Prostate gland (tissue), 2 donors: Measurements from ENCODE around the gene GPR89B. TPM values are rescaled to one million over a fixed set of nuclear protein-coding genes. Genes with fewer than 3 reads are reported as not detected.
A peak's percentile ranks its signal among the peaks of the same experiment; 100 is the strongest.
"Not testable (repeated sequence)": the region's sequence is repeated elsewhere in the genome, so short reads cannot be mapped to it uniquely, and the experiment has no call there.

Experiments used
- DNase-seq: peaks from one replicate; pipeline ENCODE4 v3.0.0-alpha.2; 2019; ENCODE audit warnings: low spot score
- H3K27ac ChIP-seq, 2 donors: fragments of 200-600 bp; sonication (generic); 2 replicates each; pipeline ENCODE4 v1.5.1; 2017 to 2019
- H3K27me3 ChIP-seq: fragments of 200-600 bp; sonication (generic); replicated peaks from 2 replicates; pipeline ENCODE4 v1.5.1; 2019; ENCODE audit not compliant: insufficient read depth
- H3K36me3 ChIP-seq, 2 donors: fragments of 200-600 bp; sonication (generic); 1 replicate in 1 of 2; 2 replicates in 1 of 2; pipeline versions ENCODE4 v1.5.1 to v1.8.1; 2017 to 2019
- H3K4me1 ChIP-seq: fragments of 200-600 bp; sonication (generic); replicated peaks from 2 replicates; pipeline ENCODE4 v1.5.1; 2019
- H3K4me3 ChIP-seq, 2 donors: fragments of 200-600 bp; sonication (generic); 2 replicates each; pipeline ENCODE4 v1.5.1; 2017 to 2019
- H3K9me3 ChIP-seq: fragments of 200-600 bp; sonication (generic); 2 replicates; pipeline ENCODE4 v1.5.1; 2017
- POLR2A ChIP-seq: fragments of 450-650 bp; IDR thresholded peaks from one replicate; pipeline ENCODE4 v1.6.1; 2016; ENCODE audit warnings: antibody characterized with exemption, mild to moderate bottlenecking
- POLR2AphosphoS5 ChIP-seq: sonication (generic); formaldehyde crosslinking; IDR thresholded peaks from one replicate; pipeline ENCODE4 v1.6.1; 2017; ENCODE audit warnings: antibody characterized with exemption
- WGBS: methylation state at CpG from one replicate; pipeline ENCODE4 v1.1.5; 2018; 5-methylcytosine and 5-hydroxymethylcytosine counted together
- intact Hi-C: fragments of 100-400 bp; cut with DNase I; formaldehyde crosslinking; loops from one replicate; pipeline ENCODE4 v1.14.2; 2022
- small RNA-seq, 2 donors: library from RNA; depleted of rRNA; stranded (forward); fragments of <200 nt; gene quantifications; one replicate each; pipeline ENCODE3, GENCODE V24; 2016
- total RNA-seq, 2 donors: library from RNA; depleted of rRNA; stranded (reverse); fragments of >200 nt; gene quantifications; one replicate each; pipeline ENCODE4 v1.1.0, GENCODE V29; 2016

Gene GPR89B
- total RNA-seq, 2 donors from 2014 or later: 9.2 to 17.0 TPM

GRCh38 chr1:148038462-148039333 is 110.5 kb downstream of the GPR89B start:
- Histone ChIP-seq H3K4me3 (peak overlapping the region; percentile 28 to 29), H3K27ac (peak overlapping the region; percentile 60 to 69)
- peak; percentile 66 for TF ChIP-seq POLR2A
- TF ChIP-seq POLR2AphosphoS5: peak; percentile 35
- H3K36me3 ChIP-seq, H3K9me3 ChIP-seq, H3K27me3 ChIP-seq, H3K4me1 ChIP-seq, intact Hi-C loops: not testable (repeated sequence)
- 2% methylated on average over 19 of the region's 38 CpGs for WGBS
- DNase-seq: peak; percentile 34

Small RNA genes lying within 50 kb of the gene (small RNA-seq; reads per million reads assigned to genes)
- gene RNU1-129P (0 reads per million in 2 donors), gene RNVU1-7 (2.2 to 3.2 reads per million in 2 donors)

Other genes starting within 250 kb of the GPR89B start
- gene GJA5, start 167.8 kb upstream of the GPR89B start, total RNA-seq: 1 to 10 TPM; 2.7 to 5.5 TPM
- gene GJA8, start 25.6 kb upstream of the GPR89B start, total RNA-seq: 1 to 10 TPM in 1 of 2 donors, not detected in 1; 1.1 TPM
- gene NBPF11, start 223.9 kb downstream of the GPR89B start, total RNA-seq: 10 to 100 TPM in 1 of 2 donors, 1 to 10 TPM in 1; 8.7 to 16.0 TPM